Fibroblast of skin of left quadriceps (primary cell): ENCODE measurements around the gene PCNT.

Experiments
- DNase-seq, 2 experiments: peaks; one replicate each; pipeline ENCODE4 v3.0.0-alpha.2; 2013; ENCODE audit warnings: low read depth in 2 of 2

Gene PCNT

GRCh38 chr21:46482846-46483231 lies 158.9 kb downstream of the PCNT start:
- no peak for DNase-seq

- DNase-seq: no peak
These were observed 159.6 kb downstream of the PCNT start for GRCh38 chr21:46483300-46484295.

- no peak for DNase-seq
These were observed 162.6 kb downstream of the PCNT start for GRCh38 chr21:46486481-46487126.

- DNase-seq: no peak
These were observed 165.3 kb downstream of the PCNT start for GRCh38 chr21:46489162-46489663.

- no peak for DNase-seq
These were observed 165.8 kb downstream of the PCNT start for GRCh38 chr21:46489800-46490199.

- DNase-seq: no peak
These were observed 167.6 kb downstream of the PCNT start for GRCh38 chr21:46491553-46491952.

- DNase-seq: no peak
These were observed 168.9 kb downstream of the PCNT start for GRCh38 chr21:46492851-46493250.

- no peak for DNase-seq
These were observed 169.9 kb downstream of the PCNT start for GRCh38 chr21:46493828-46494227.
